GM12878 (cell line): ENCODE measurements around the gene NAB1. TPM values are rescaled to one million over a fixed set of nuclear protein-coding genes. Genes with fewer than 3 reads are reported as not detected.

Source experiments
- CBFB ChIP-seq: IDR thresholded peaks from 2 replicates; pipeline ENCODE4 v1.6.1; 2016; ENCODE audit warnings: antibody characterized with exemption, low read depth
- CREB1 ChIP-seq: IDR thresholded peaks from 2 replicates; pipeline ENCODE4 v1.6.1; 2012; ENCODE audit warnings: low read depth, mild to moderate bottlenecking, inconsistent platforms
- KAT2A ChIP-seq: conservative IDR thresholded peaks from 2 replicates; pipeline ENCODE4 v1.6.1; 2011; ENCODE audit warnings: low read depth, low read length; ENCODE audit not compliant: control insufficient read depth
- MTA2 ChIP-seq: fragments of 450-650 bp; IDR thresholded peaks from 2 replicates; pipeline ENCODE4 v1.6.1; 2016; ENCODE audit warnings: low read depth, mild to moderate bottlenecking, moderate library complexity
- PRDM15 ChIP-seq: fragments of 450-650 bp; formaldehyde crosslinking; IDR thresholded peaks from 2 replicates; pipeline ENCODE4 v1.4.0; 2020; ENCODE audit warnings: mild to moderate bottlenecking, moderate library complexity
- SMARCA5 ChIP-seq: fragments of 450-650 bp; IDR thresholded peaks from 2 replicates; pipeline ENCODE4 v1.6.1; 2017; ENCODE audit warnings: mild to moderate bottlenecking
- SRF ChIP-seq, 2 experiments: IDR thresholded peaks; 2 replicates each; pipeline ENCODE4 v1.6.1; 2011; ENCODE audit warnings: low read depth in 2 of 2, low read length in 2 of 2, mild to moderate bottlenecking in 1 of 2, moderate library complexity in 1 of 2
- ZBTB4 ChIP-seq: fragments of 450-650 bp; formaldehyde crosslinking; IDR thresholded peaks from 2 replicates; pipeline ENCODE4 v1.4.0; 2022; ENCODE audit warnings: mild to moderate bottlenecking, moderate library complexity
- polyA plus RNA-seq, 11 experiments: library from polyadenylated mRNA; depleted of rRNA in 4 of 11; unstranded in 6 of 11; stranded (reverse) in 5 of 11; fragments of >200 nt; fragmentation: Nextera tagmentation in 4 of 11; fragmentation: Illumina TruSeq in 1 of 11; extraction: Ambion mirVana in 4 of 11; extraction: Trizol in 1 of 11; gene quantifications; 1 replicate in 1 of 11; 2 replicates in 10 of 11; pipeline versions ENCODE4 v1.2.1 to v1.2.3, GENCODE V29; 2011 to 2016; ENCODE audit warnings: inconsistent platforms in 2 of 11, missing spikeins in 2 of 11, low read depth in 1 of 11
- total RNA-seq, 4 experiments: library from RNA; depleted of rRNA in 3 of 4; stranded (reverse); fragments of >200 nt in 3 of 4; fragmentation: Illumina TruSeq in 1 of 4; extraction: Trizol in 1 of 4; gene quantifications; 2 replicates each; pipeline versions ENCODE4 v1.2.1 to v1.2.3, GENCODE V29; 2013 to 2021
- TF ChIP-seq, protein P1 (sequence below): IDR thresholded peaks from 2 replicates; pipeline ENCODE4 v1.6.1; 2012; ENCODE audit warnings: mild to moderate bottlenecking, low read depth, low read length
- TF ChIP-seq, protein P2 (sequence below): IDR thresholded peaks from 2 replicates; pipeline ENCODE4 v1.6.1; 2012; ENCODE audit warnings: improper control_type of control experiment, low read depth, low read length; ENCODE audit not compliant: insufficient replicate concordance

NAB1 gene
- total and polyA plus RNA-seq, 10 of the 15 experiments (the other 5 are each of a cell fraction or from before 2014, with no cell fraction given) = 4.5 to 39.6 (median 23.0) TPM

- TF ChIP-seq ZBTB4 (CRISPR knock-in tag) (no peak), CREB1 (0 out of 2 replicates have a peak, but pooled peaks have one; percentile 26), PRDM15 (CRISPR knock-in tag) (no peak), MTA2 (peak; percentile 57; the same call in 1 of the 2 replicates), SRF (IDR thresholded peaks at IDR 0.05; ENCODE audit: low read depth in 2 of 2, low read length in 2 of 2) (no peak), SMARCA5 (peak; percentile 88), CBFB (peak; percentile 48; the same call in 1 of the 2 replicates), KAT2A (no peak)
- TF ChIP-seq, protein P1, sequence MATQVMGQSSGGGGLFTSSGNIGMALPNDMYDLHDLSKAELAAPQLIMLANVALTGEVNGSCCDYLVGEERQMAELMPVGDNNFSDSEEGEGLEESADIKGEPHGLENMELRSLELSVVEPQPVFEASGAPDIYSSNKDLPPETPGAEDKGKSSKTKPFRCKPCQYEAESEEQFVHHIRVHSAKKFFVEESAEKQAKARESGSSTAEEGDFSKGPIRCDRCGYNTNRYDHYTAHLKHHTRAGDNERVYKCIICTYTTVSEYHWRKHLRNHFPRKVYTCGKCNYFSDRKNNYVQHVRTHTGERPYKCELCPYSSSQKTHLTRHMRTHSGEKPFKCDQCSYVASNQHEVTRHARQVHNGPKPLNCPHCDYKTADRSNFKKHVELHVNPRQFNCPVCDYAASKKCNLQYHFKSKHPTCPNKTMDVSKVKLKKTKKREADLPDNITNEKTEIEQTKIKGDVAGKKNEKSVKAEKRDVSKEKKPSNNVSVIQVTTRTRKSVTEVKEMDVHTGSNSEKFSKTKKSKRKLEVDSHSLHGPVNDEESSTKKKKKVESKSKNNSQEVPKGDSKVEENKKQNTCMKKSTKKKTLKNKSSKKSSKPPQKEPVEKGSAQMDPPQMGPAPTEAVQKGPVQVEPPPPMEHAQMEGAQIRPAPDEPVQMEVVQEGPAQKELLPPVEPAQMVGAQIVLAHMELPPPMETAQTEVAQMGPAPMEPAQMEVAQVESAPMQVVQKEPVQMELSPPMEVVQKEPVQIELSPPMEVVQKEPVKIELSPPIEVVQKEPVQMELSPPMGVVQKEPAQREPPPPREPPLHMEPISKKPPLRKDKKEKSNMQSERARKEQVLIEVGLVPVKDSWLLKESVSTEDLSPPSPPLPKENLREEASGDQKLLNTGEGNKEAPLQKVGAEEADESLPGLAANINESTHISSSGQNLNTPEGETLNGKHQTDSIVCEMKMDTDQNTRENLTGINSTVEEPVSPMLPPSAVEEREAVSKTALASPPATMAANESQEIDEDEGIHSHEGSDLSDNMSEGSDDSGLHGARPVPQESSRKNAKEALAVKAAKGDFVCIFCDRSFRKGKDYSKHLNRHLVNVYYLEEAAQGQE = 0 out of 2 replicates have a peak, but pooled peaks have one; percentile 35
- TF ChIP-seq, protein P2, sequence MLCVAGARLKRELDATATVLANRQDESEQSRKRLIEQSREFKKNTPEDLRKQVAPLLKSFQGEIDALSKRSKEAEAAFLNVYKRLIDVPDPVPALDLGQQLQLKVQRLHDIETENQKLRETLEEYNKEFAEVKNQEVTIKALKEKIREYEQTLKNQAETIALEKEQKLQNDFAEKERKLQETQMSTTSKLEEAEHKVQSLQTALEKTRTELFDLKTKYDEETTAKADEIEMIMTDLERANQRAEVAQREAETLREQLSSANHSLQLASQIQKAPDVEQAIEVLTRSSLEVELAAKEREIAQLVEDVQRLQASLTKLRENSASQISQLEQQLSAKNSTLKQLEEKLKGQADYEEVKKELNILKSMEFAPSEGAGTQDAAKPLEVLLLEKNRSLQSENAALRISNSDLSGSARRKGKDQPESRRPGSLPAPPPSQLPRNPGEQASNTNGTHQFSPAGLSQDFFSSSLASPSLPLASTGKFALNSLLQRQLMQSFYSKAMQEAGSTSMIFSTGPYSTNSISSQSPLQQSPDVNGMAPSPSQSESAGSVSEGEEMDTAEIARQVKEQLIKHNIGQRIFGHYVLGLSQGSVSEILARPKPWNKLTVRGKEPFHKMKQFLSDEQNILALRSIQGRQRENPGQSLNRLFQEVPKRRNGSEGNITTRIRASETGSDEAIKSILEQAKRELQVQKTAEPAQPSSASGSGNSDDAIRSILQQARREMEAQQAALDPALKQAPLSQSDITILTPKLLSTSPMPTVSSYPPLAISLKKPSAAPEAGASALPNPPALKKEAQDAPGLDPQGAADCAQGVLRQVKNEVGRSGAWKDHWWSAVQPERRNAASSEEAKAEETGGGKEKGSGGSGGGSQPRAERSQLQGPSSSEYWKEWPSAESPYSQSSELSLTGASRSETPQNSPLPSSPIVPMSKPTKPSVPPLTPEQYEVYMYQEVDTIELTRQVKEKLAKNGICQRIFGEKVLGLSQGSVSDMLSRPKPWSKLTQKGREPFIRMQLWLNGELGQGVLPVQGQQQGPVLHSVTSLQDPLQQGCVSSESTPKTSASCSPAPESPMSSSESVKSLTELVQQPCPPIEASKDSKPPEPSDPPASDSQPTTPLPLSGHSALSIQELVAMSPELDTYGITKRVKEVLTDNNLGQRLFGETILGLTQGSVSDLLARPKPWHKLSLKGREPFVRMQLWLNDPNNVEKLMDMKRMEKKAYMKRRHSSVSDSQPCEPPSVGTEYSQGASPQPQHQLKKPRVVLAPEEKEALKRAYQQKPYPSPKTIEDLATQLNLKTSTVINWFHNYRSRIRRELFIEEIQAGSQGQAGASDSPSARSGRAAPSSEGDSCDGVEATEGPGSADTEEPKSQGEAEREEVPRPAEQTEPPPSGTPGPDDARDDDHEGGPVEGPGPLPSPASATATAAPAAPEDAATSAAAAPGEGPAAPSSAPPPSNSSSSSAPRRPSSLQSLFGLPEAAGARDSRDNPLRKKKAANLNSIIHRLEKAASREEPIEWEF = no peak
Observed at GRCh38 chr2:190679813-190680591, 31.1 kb downstream of the NAB1 start (continued).
